Peyer's patch (tissue), 4 donors: Measurements from ENCODE around the gene PDSS2.

Experiments used
- POLR2A ChIP-seq, 2 donors: fragments of 450-650 bp; IDR thresholded peaks; one replicate each; pipeline ENCODE4 v1.5.1; 2017; ENCODE audit warnings: antibody characterized with exemption in 2 of 2, mild to moderate bottlenecking in 2 of 2, moderate library complexity in 2 of 2
- TF ChIP-seq, protein P1 (sequence below), 6 experiments: fragments of 450-650 bp in 4 of 6; fragments of 200-600 bp in 2 of 6; sonication (generic) in 1 of 6; IDR thresholded peaks; one replicate each; pipeline ENCODE4 v1.5.1; 2017 to 2019; ENCODE audit warnings: antibody characterized with exemption in 6 of 6, mild to moderate bottlenecking in 3 of 6, moderate library complexity in 1 of 6

DNA sequence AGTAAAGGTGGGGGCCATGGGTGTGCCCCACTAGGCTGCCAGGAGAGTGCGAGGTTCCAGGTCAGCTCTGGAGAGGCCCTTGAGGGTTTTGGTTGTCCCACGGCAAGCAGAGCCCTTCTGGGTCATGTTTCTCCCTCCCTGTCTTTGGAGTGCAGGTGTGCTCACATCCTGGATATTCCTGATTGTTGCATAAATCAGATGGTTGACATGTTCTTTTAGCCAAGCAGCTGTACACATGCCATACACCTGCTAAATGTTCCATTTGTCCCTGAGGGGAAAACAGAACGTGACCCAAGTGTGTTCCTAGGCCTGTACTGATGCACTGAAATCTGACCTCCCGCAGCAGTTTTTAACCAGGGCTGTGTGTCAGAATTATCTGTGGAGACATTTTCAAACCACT is 266.5 kb downstream of the PDSS2 start:
- TF ChIP-seq, protein P1, sequence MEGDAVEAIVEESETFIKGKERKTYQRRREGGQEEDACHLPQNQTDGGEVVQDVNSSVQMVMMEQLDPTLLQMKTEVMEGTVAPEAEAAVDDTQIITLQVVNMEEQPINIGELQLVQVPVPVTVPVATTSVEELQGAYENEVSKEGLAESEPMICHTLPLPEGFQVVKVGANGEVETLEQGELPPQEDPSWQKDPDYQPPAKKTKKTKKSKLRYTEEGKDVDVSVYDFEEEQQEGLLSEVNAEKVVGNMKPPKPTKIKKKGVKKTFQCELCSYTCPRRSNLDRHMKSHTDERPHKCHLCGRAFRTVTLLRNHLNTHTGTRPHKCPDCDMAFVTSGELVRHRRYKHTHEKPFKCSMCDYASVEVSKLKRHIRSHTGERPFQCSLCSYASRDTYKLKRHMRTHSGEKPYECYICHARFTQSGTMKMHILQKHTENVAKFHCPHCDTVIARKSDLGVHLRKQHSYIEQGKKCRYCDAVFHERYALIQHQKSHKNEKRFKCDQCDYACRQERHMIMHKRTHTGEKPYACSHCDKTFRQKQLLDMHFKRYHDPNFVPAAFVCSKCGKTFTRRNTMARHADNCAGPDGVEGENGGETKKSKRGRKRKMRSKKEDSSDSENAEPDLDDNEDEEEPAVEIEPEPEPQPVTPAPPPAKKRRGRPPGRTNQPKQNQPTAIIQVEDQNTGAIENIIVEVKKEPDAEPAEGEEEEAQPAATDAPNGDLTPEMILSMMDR (IDR thresholded peaks at IDR 0.05) = no peak
- TF ChIP-seq POLR2A (IDR thresholded peaks at IDR 0.05) = no peak
